H9 (cell line): ENCODE measurements around the gene CYP19A1. TPM values are rescaled to one million over a fixed set of nuclear protein-coding genes. Genes with fewer than 3 reads are reported as not detected.

Source experiments
- DNase-seq: peaks from one replicate; pipeline ENCODE4 v3.0.0-alpha.2; 2017
- H2AFZ ChIP-seq: one replicate; pipeline ENCODE4 v1.6.1; 2013; ENCODE audit warnings: mild to moderate bottlenecking, low read length, control low read depth, moderate library complexity
- H2AK5ac ChIP-seq: 2 replicates; pipeline ENCODE4 v1.6.1; 2013; ENCODE audit warnings: low read length, control low read depth, mixed read lengths; ENCODE audit not compliant: insufficient read length
- H2BK120ac ChIP-seq: one replicate; pipeline ENCODE4 v1.6.1; 2013; ENCODE audit warnings: low read depth, mild to moderate bottlenecking, low read length, control low read depth, inconsistent platforms; ENCODE audit not compliant: poor library complexity, severe bottlenecking
- H2BK12ac ChIP-seq: 2 replicates; pipeline ENCODE4 v1.6.1; 2013; ENCODE audit warnings: low read length, control low read depth, mixed read lengths, low read depth; ENCODE audit not compliant: insufficient read length
- H2BK15ac ChIP-seq: 2 replicates; pipeline ENCODE4 v1.6.1; 2013; ENCODE audit warnings: low read depth, low read length, control low read depth
- H2BK20ac ChIP-seq: one replicate; pipeline ENCODE4 v1.6.1; 2013; ENCODE audit warnings: low read depth, mild to moderate bottlenecking, low read length, control low read depth, inconsistent platforms; ENCODE audit not compliant: poor library complexity, severe bottlenecking
- H2BK5ac ChIP-seq: 2 replicates; pipeline ENCODE4 v1.6.1; 2013; ENCODE audit warnings: low read length, control low read depth, mixed read lengths; ENCODE audit not compliant: insufficient read length
- H3K14ac ChIP-seq: 2 replicates; pipeline ENCODE4 v1.6.1; 2013; ENCODE audit warnings: low read length, control low read depth; ENCODE audit not compliant: insufficient read depth
- H3K18ac ChIP-seq: 2 replicates; pipeline ENCODE4 v1.6.1; 2013; ENCODE audit warnings: low read depth, mild to moderate bottlenecking, mixed read lengths, low read length, control low read depth; ENCODE audit not compliant: insufficient read length
- H3K23ac ChIP-seq: 2 replicates; pipeline ENCODE4 v1.6.1; 2013; ENCODE audit warnings: low read length, control low read depth, mixed read lengths, low read depth; ENCODE audit not compliant: insufficient read length
- H3K23me2 ChIP-seq: 2 replicates; pipeline ENCODE4 v1.6.1; 2013; ENCODE audit warnings: low read depth, mild to moderate bottlenecking, mixed read lengths, low read length, control low read depth; ENCODE audit not compliant: insufficient read length, poor library complexity, severe bottlenecking
- H3K27ac ChIP-seq: 2 replicates; pipeline ENCODE4 v1.5.1; 2013; ENCODE audit warnings: low read length, control low read depth, mixed read lengths, low read depth; ENCODE audit not compliant: insufficient read length
- H3K27me3 ChIP-seq: 2 replicates; pipeline ENCODE4 v1.6.1; 2013; ENCODE audit warnings: low read length, control low read depth, inconsistent platforms; ENCODE audit not compliant: insufficient read depth
- H3K4ac ChIP-seq: 2 replicates; pipeline ENCODE4 v1.6.1; 2013; ENCODE audit warnings: low read depth, mild to moderate bottlenecking, control low read depth, inconsistent platforms, low read length, moderate library complexity
- H3K4me1 ChIP-seq: 2 replicates; pipeline ENCODE4 v1.6.1; 2013; ENCODE audit warnings: low read length, control low read depth, inconsistent platforms; ENCODE audit not compliant: insufficient read depth
- H3K4me2 ChIP-seq: 2 replicates; pipeline ENCODE4 v1.6.1; 2013; ENCODE audit warnings: low read length, control low read depth, mixed read lengths; ENCODE audit not compliant: insufficient read length, insufficient read depth
- H3K56ac ChIP-seq: 2 replicates; pipeline ENCODE4 v1.6.1; 2013; ENCODE audit warnings: low read depth, mild to moderate bottlenecking, mixed read lengths, low read length, control low read depth; ENCODE audit not compliant: insufficient read length
- H3K79me1 ChIP-seq: 2 replicates; pipeline ENCODE4 v1.6.1; 2013; ENCODE audit warnings: low read depth, mild to moderate bottlenecking, moderate library complexity, low read length, control low read depth, inconsistent platforms; ENCODE audit not compliant: insufficient read depth, poor library complexity, severe bottlenecking
- H3K79me2 ChIP-seq: 2 replicates; pipeline ENCODE4 v1.6.1; 2013; ENCODE audit warnings: low read length, control low read depth, inconsistent platforms; ENCODE audit not compliant: insufficient read depth
- H3K9ac ChIP-seq: 2 replicates; pipeline ENCODE4 v1.6.1; 2013; ENCODE audit warnings: low read length, control low read depth, mixed read lengths; ENCODE audit not compliant: insufficient read length; ENCODE audit errors: extremely low read depth
- H3K9me3 ChIP-seq: one replicate; pipeline ENCODE4 v1.6.1; 2013; ENCODE audit warnings: low read depth, low read length, inconsistent platforms; ENCODE audit not compliant: control insufficient read depth
- H3T11ph ChIP-seq: one replicate; pipeline ENCODE4 v1.6.1; 2013; ENCODE audit warnings: mild to moderate bottlenecking, low read length, control low read depth, inconsistent platforms
- H4K20me1 ChIP-seq: one replicate; pipeline ENCODE4 v1.6.1; 2013; ENCODE audit not compliant: control insufficient read depth, insufficient read length, insufficient read depth
- H4K5ac ChIP-seq: 2 replicates; pipeline ENCODE4 v1.6.1; 2013; ENCODE audit warnings: low read depth, mild to moderate bottlenecking, mixed read lengths, low read length, control low read depth; ENCODE audit not compliant: insufficient read length
- H4K8ac ChIP-seq: replicated peaks from 2 replicates; pipeline ENCODE4 v1.6.1; 2013; ENCODE audit warnings: low read length, control low read depth, mixed read lengths, low read depth; ENCODE audit not compliant: insufficient read length
- H4K91ac ChIP-seq: 2 replicates; pipeline ENCODE4 v1.6.1; 2013; ENCODE audit warnings: low read depth, mild to moderate bottlenecking, moderate library complexity, mixed read lengths, low read length, control low read depth; ENCODE audit not compliant: insufficient read length
- H3K27ac Mint-ChIP-seq, 3 experiments: 2 replicates in 2 of 3; 3 replicates in 1 of 3; pipeline ENCODE4 v1.8.0; 2020 to 2021; ENCODE audit warnings: mixed read lengths in 3 of 3, mild to moderate bottlenecking in 1 of 3, moderate library complexity in 1 of 3
- H3K27me3 Mint-ChIP-seq: 2 replicates; pipeline ENCODE4 v1.8.0; 2021; ENCODE audit warnings: low read depth, mild to moderate bottlenecking, moderate library complexity, mixed read lengths
- H3K36me3 Mint-ChIP-seq, 3 experiments: 2 replicates in 2 of 3; 3 replicates in 1 of 3; pipeline ENCODE4 v1.8.0; 2020 to 2021; ENCODE audit warnings: low read depth in 3 of 3, mixed read lengths in 3 of 3; ENCODE audit not compliant: insufficient read depth in 1 of 3
- H3K4me1 Mint-ChIP-seq, 2 experiments: 2 replicates each; pipeline ENCODE4 v1.8.0; 2020; ENCODE audit warnings: mixed read lengths in 2 of 2
- H3K4me3 Mint-ChIP-seq, 2 experiments: 2 replicates in 1 of 2; 3 replicates in 1 of 2; pipeline ENCODE4 v1.8.0; 2020 to 2021; ENCODE audit warnings: mild to moderate bottlenecking in 2 of 2, mixed read lengths in 2 of 2, moderate library complexity in 1 of 2
- H3K9me3 Mint-ChIP-seq, 2 experiments: 2 replicates in 1 of 2; 3 replicates in 1 of 2; pipeline ENCODE4 v1.8.0; 2020; ENCODE audit warnings: mild to moderate bottlenecking in 2 of 2, mixed read lengths in 2 of 2, moderate library complexity in 1 of 2
- CTCF ChIP-seq: fragments of 200-600 bp; sonication (generic); conservative IDR thresholded peaks from 3 replicates; pipeline ENCODE4 v1.8.0; 2021; ENCODE audit warnings: antibody characterized with exemption, mild to moderate bottlenecking
- WGBS: extraction: QIAGEN DNeasy Blood & Tissue Kit; methylation state at CpG from one replicate; pipeline ENCODE4 v1.1.7; 2013; ENCODE audit warnings: missing lambda C conversion rate, low lambda C conversion rate, mixed read lengths; ENCODE audit not compliant: insufficient read length; ENCODE audit errors: extremely low coverage; 5-methylcytosine and 5-hydroxymethylcytosine counted together
- long read RNA-seq: library from polyadenylated mRNA; unstranded; transcript quantifications from one replicate; pipeline ENCODE4 v2.0.0, GENCODE V29; 2020
- total RNA-seq: library from RNA; stranded (reverse); gene quantifications from 2 replicates; pipeline ENCODE4 v1.2.1, GENCODE V29; 2021

CYP19A1 gene
- total RNA-seq: not detected in 2 replicates
- long read RNA-seq, partial matches to known transcripts: 0 of 1 reads
- long read RNA-seq, other reads (novel, unspliced or antisense): 1 of 1 reads

- Histone ChIP-seq H2BK120ac (no peak within 1 kb of the TSS), H2BK5ac (no peak within 1 kb of the TSS), H3K4ac (no peak within 1 kb of the TSS), H2AFZ (no peak within 1 kb of the TSS), H3K14ac (no peak within 1 kb of the TSS; the same call in 1 of the 2 replicates), H3K56ac (no peak within 1 kb of the TSS), H4K8ac (no peak within 1 kb of the TSS), H4K91ac (no peak within 1 kb of the TSS), H2BK20ac (no peak within 1 kb of the TSS), H4K20me1 (no peaks in the 10 kb centered on the region), H3K79me1 (no peaks in the 10 kb centered on the region), H3K4me1 (no peaks in the 10 kb centered on the region), H2BK15ac (no peak within 1 kb of the TSS), H2AK5ac (no peak within 1 kb of the TSS), H3K23me2 (peaks cover 8% of the 10 kb centered on the region), H3K4me2 (no peak within 1 kb of the TSS), H3T11ph (no peak within 1 kb of the TSS), H3K18ac (no peak within 1 kb of the TSS), H3K27me3 (peaks cover 21% of the 10 kb centered on the region; the same call in 1 of the 2 replicates), H3K9ac (no peak within 1 kb of the TSS), H2BK12ac (no peak within 1 kb of the TSS), H4K5ac (no peak within 1 kb of the TSS), H3K79me2 (no peaks in the 10 kb centered on the region), H3K23ac (no peak within 1 kb of the TSS), H3K27ac (no peak within 1 kb of the TSS), H3K9me3 (no peaks in the 10 kb centered on the region)
- no peak within 1 kb of the TSS for H3K4me3 Mint-ChIP-seq
- peaks cover 0 to 3% of the 10 kb centered on the region in 2 experiments; a peak in 1 of 5 replicates for H3K9me3 Mint-ChIP-seq
- H3K27me3 Mint-ChIP-seq: peaks cover 65% of the 10 kb centered on the region
- no peak within 1 kb of the TSS for H3K27ac Mint-ChIP-seq
- no peak for DNase-seq
- no peaks in the 10 kb centered on the region; a peak in 1 of 7 replicates for H3K36me3 Mint-ChIP-seq
- no peak for TF ChIP-seq CTCF
- no CpG with 5 or more reads among the region's 6 CpGs for WGBS
- H3K4me1 Mint-ChIP-seq: peaks cover 5% of the 10 kb centered on the region in 2 experiments; a peak in 3 of 4 replicates
Observed at GRCh38 chr15:51338496-51338895, at the start of gene CYP19A1. Gene CYP19A1, minus strand, starts transcription at chr15:51338596. Its CDS starts 95,684 bp downstream, at chr15:51242912.
